ENCODE data around the gene RNU6-9.
A peak's percentile ranks its signal among the peaks of the same experiment; 100 is the strongest.

DNA sequence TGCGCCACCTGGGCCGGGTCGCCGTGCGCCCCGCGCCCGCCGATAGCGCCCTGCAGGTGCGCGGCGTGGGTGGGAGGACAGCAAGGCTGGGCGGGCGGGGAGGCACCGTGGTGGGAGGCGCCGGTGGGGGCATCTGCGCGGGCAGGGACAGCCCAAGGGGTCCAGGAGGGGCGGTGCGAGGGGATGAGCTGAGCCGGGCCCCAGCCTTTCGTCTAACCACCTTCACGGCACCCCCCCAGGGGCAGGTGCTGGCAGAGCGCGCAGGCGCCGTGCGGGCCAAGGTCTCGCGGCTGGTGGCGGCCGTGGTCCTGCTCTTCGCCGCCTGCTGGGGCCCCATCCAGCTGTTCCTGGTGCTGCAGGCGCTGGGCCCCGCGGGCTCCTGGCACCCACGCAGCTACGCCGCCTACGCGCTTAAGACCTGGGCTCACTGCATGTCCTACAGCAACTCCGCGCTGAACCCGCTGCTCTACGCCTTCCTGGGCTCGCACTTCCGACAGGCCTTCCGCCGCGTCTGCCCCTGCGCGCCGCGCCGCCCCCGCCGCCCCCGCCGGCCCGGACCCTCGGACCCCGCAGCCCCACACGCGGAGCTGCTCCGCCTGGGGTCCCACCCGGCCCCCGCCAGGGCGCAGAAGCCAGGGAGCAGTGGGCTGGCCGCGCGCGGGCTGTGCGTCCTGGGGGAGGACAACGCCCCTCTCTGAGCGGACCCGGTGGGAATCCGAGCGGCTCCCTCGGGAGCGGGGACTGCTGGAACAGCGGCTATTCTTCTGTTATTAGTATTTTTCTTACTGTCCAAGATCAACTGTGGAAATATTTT, 27.0 kb downstream of the RNU6-9 start:
- peak; percentile 29 for TF ChIP-seq EZH2 (IDR thresholded peaks at IDR 0.05; ENCODE audit: insufficient read depth, poor library complexity, severe bottlenecking)
- TF ChIP-seq EZH2phosphoT487 (IDR thresholded peaks at IDR 0.05; ENCODE audit: insufficient read depth, low read depth): no peak
